NCI-H1105 treated with DMSO at 0.1 percent for 48 hours (cell line): ENCODE results near the gene PHIP.

ENCODE experiments used
- DNase-seq: peaks from one replicate; lab custom pipeline; 2025; lab: John Stamatoyannopoulos, UW

PHIP gene

GRCh38 chr6:79070206-79070825 is 7.7 kb downstream of the PHIP start:
- DNase-seq = no peak

GRCh38 chr6:79066828-79067227 is 11.2 kb downstream of the PHIP start:
- DNase-seq = no peak

GRCh38 chr6:79066330-79066729 is 11.7 kb downstream of the PHIP start:
- DNase-seq = no peak

- DNase-seq = no peak
Observed at GRCh38 chr6:79065232-79065631, 12.8 kb downstream of the PHIP start.

GRCh38 chr6:79064635-79065034 is 13.4 kb downstream of the PHIP start:
- no peak for DNase-seq

GRCh38 chr6:79062708-79063107 is 15.3 kb downstream of the PHIP start:
- no peak for DNase-seq

- DNase-seq = no peak
Observed at GRCh38 chr6:79057746-79058145, 20.3 kb downstream of the PHIP start.

- DNase-seq = no peak
Observed at GRCh38 chr6:79056226-79056625, 21.8 kb downstream of the PHIP start.

- peak; percentile 10 for DNase-seq
Observed at GRCh38 chr6:79048611-79049010, 29.4 kb downstream of the PHIP start.

GRCh38 chr6:79047072-79047471 is 31.0 kb downstream of the PHIP start:
- no peak for DNase-seq

GRCh38 chr6:79045966-79046365 is 32.1 kb downstream of the PHIP start:
- no peak for DNase-seq

- no peak for DNase-seq
Observed at GRCh38 chr6:79042799-79043126, 35.3 kb downstream of the PHIP start.

GRCh38 chr6:79042088-79042798 is 35.8 kb downstream of the PHIP start:
- DNase-seq = no peak

- DNase-seq = no peak
Observed at GRCh38 chr6:79040083-79040482, 38.0 kb downstream of the PHIP start.

GRCh38 chr6:79038061-79038460 is 40.0 kb downstream of the PHIP start:
- DNase-seq = no peak

GRCh38 chr6:79034865-79035264 is 43.2 kb downstream of the PHIP start:
- no peak for DNase-seq

GRCh38 chr6:79033279-79033678 is 44.8 kb downstream of the PHIP start:
- DNase-seq = no peak

- DNase-seq = no peak
Observed at GRCh38 chr6:79031821-79032590, 46.0 kb downstream of the PHIP start.

- no peak for DNase-seq
Observed at GRCh38 chr6:79030511-79030910, 47.5 kb downstream of the PHIP start.

- DNase-seq = no peak
Observed at GRCh38 chr6:79030023-79030422, 48.0 kb downstream of the PHIP start.

GRCh38 chr6:79028641-79029314 is 49.3 kb downstream of the PHIP start:
- no peak for DNase-seq

- DNase-seq = no peak
Observed at GRCh38 chr6:79011940-79012339, 66.1 kb downstream of the PHIP start.

- DNase-seq = no peak
Observed at GRCh38 chr6:79010422-79010821, 67.6 kb downstream of the PHIP start.
